GM23338 (cell line): Measurements from ENCODE around the gene GRIA1. TPM values are rescaled to one million over a fixed set of nuclear protein-coding genes. Genes with fewer than 3 reads are reported as not detected.

Experiments used
- ATAC-seq: fragments of 200-7000 bp; cut with Tn5 transposase; 3 replicates; pipeline ENCODE4 v1.9.1; 2020
- DNase-seq: peaks from one replicate; pipeline ENCODE4 v3.0.0-alpha.2; 2015; ENCODE audit warnings: low spot score
- H2AFZ ChIP-seq: fragments of 200-600 bp; sonication (generic); 2 replicates; pipeline ENCODE4 v1.8.0; 2016; ENCODE audit warnings: antibody characterized with exemption, mild to moderate bottlenecking, moderate library complexity
- H3F3A ChIP-seq: fragments of 200-600 bp; sonication (generic); replicated peaks from 2 replicates; pipeline ENCODE4 v1.8.0; 2017; ENCODE audit warnings: antibody characterized with exemption, mixed run types, low read depth
- H3K27ac ChIP-seq: fragments of 200-600 bp; sonication (generic); 2 replicates; pipeline ENCODE4 v1.6.1; 2016; ENCODE audit warnings: low read depth
- H3K27me3 ChIP-seq: fragments of 200-600 bp; sonication (generic); 2 replicates; pipeline ENCODE4 v1.8.0; 2016; ENCODE audit warnings: mild to moderate bottlenecking, mixed run types, moderate library complexity; ENCODE audit not compliant: insufficient read depth
- H3K36me3 ChIP-seq: fragments of 200-600 bp; sonication (generic); 2 replicates; pipeline ENCODE4 v1.8.0; 2016; ENCODE audit warnings: mild to moderate bottlenecking; ENCODE audit not compliant: insufficient read depth
- H3K4me1 ChIP-seq: fragments of 200-600 bp; sonication (generic); 2 replicates; pipeline ENCODE4 v1.8.0; 2016; ENCODE audit warnings: mild to moderate bottlenecking, moderate library complexity; ENCODE audit not compliant: insufficient read depth
- H3K4me2 ChIP-seq: fragments of 200-600 bp; sonication (generic); 2 replicates; pipeline ENCODE4 v1.7.1; 2017; ENCODE audit warnings: mixed run types
- H3K4me3 ChIP-seq: fragments of 200-600 bp; sonication (generic); 2 replicates; pipeline ENCODE4 v1.6.1; 2016; ENCODE audit warnings: mixed run types
- H3K79me2 ChIP-seq: fragments of 200-600 bp; sonication (generic); replicated peaks from 2 replicates; pipeline ENCODE4 v1.8.0; 2017; ENCODE audit warnings: mild to moderate bottlenecking; ENCODE audit not compliant: insufficient read depth
- H3K9me2 ChIP-seq: fragments of 200-600 bp; sonication (generic); 2 replicates; pipeline ENCODE4 v1.8.0; 2017; ENCODE audit not compliant: insufficient read depth
- H4K20me1 ChIP-seq: fragments of 200-600 bp; sonication (generic); replicated peaks from 2 replicates; pipeline ENCODE4 v1.8.0; 2017; ENCODE audit warnings: mild to moderate bottlenecking; ENCODE audit not compliant: insufficient read depth
- H3K27ac Mint-ChIP-seq: 2 replicates; pipeline ENCODE4 v1.8.0; 2020; ENCODE audit warnings: inconsistent platforms, mild to moderate bottlenecking, moderate library complexity, mixed read lengths
- H3K27me3 Mint-ChIP-seq: 3 replicates; pipeline ENCODE4 v1.8.0; 2022; ENCODE audit warnings: low read depth, mild to moderate bottlenecking, moderate library complexity, mixed read lengths, inconsistent platforms; ENCODE audit not compliant: insufficient read depth, poor library complexity
- H3K36me3 Mint-ChIP-seq: 3 replicates; pipeline ENCODE4 v1.8.0; 2021; ENCODE audit warnings: low read depth, mild to moderate bottlenecking, inconsistent platforms, moderate library complexity, mixed read lengths
- H3K4me1 Mint-ChIP-seq: 3 replicates; pipeline ENCODE4 v1.8.0; 2020; ENCODE audit warnings: mild to moderate bottlenecking, inconsistent platforms, mixed read lengths
- H3K4me3 Mint-ChIP-seq: 3 replicates; pipeline ENCODE4 v1.8.0; 2021; ENCODE audit warnings: moderate library complexity, mild to moderate bottlenecking, inconsistent platforms, mixed read lengths
- H3K9me3 Mint-ChIP-seq: 3 replicates; pipeline ENCODE4 v1.8.0; 2020; ENCODE audit warnings: moderate library complexity, mild to moderate bottlenecking, inconsistent platforms, mixed read lengths
- CREB1 ChIP-seq: fragments of 250-450 bp; sonication (Bioruptor Pico); IDR thresholded peaks from 2 replicates; pipeline ENCODE4 v1.5.0; 2020; ENCODE audit warnings: low read depth, mild to moderate bottlenecking, moderate library complexity
- CTCF ChIP-seq, 2 experiments: fragments of 200-600 bp in 1 of 2; sonication (generic) in 1 of 2; conservative IDR thresholded peaks; 2 replicates each; pipeline versions ENCODE4 v1.5.1 to v1.6.1; 2016 to 2017; ENCODE audit warnings: antibody characterized with exemption in 2 of 2, low read depth in 2 of 2, mild to moderate bottlenecking in 2 of 2, moderate library complexity in 1 of 2
- ETS1 ChIP-seq: IDR thresholded peaks from 2 replicates; pipeline ENCODE4 v1.6.1; 2016; ENCODE audit warnings: antibody characterized with exemption
- EZH2 ChIP-seq: fragments of 200-600 bp; sonication (generic); IDR thresholded peaks from one replicate; pipeline ENCODE4 v1.8.0; 2017; ENCODE audit warnings: antibody characterized with exemption, mild to moderate bottlenecking, low read depth; ENCODE audit not compliant: unreplicated experiment
- JUNB ChIP-seq: IDR thresholded peaks from one replicate; pipeline ENCODE4 v1.6.1; 2016; ENCODE audit warnings: antibody characterized with exemption; ENCODE audit not compliant: unreplicated experiment
- ZNF331 ChIP-seq: fragments of 250-450 bp; sonication (Bioruptor Pico); IDR thresholded peaks from 2 replicates; pipeline ENCODE4 v1.5.0; 2020; ENCODE audit warnings: low read depth, mild to moderate bottlenecking, moderate library complexity
- polyA plus RNA-seq: library from polyadenylated mRNA; unstranded; fragments of >200 nt; fragmentation: Nextera tagmentation; extraction: Ambion mirVana; gene quantifications from 2 replicates; pipeline ENCODE4 v1.2.1, GENCODE V29; 2016
- total RNA-seq: library from RNA; depleted of rRNA; stranded (reverse); fragments of >200 nt; shearing (Covaris generic); gene quantifications from 2 replicates; pipeline ENCODE4 v1.2.3, GENCODE V29; 2014
- TF ChIP-seq, protein P1 (sequence below): IDR thresholded peaks from one replicate; pipeline ENCODE4 v1.6.1; 2018; ENCODE audit warnings: antibody characterized with exemption; ENCODE audit not compliant: unreplicated experiment
- TF ChIP-seq, protein P2 (sequence below): fragments of 250-450 bp; sonication (Bioruptor Pico); IDR thresholded peaks from 2 replicates; pipeline ENCODE4 v1.5.0; 2020; ENCODE audit warnings: mild to moderate bottlenecking, moderate library complexity

Gene GRIA1
- total and polyA plus RNA-seq, 2 experiments from 2014 or later = 1.0 to 1.7 TPM

DNA sequence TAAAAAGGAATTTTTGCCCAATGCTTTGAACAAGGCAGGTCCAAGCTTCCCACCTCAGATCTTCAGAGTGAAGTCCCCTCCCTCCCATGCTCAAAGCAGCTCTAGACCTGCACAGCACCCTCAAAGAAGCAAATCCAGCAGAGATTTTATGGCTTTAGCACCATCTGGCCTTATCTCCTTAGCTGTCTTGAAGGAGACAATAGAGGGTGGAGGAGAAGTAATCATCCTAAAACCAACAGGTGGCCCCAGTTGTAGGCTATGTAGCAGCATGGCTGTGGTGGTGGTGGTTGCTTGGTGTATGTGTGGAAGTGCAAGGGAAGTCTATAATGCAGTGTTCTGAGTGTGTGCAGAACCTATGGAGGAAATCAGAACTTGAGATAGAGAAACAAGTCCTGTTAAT lies 140.1 kb downstream of the GRIA1 start:
- no peaks in the 10 kb centered on the region for H4K20me1 ChIP-seq
- DNase-seq (no peak), ATAC-seq (no peak)
- no peaks in the 10 kb centered on the region for H3K9me3 Mint-ChIP-seq
- H3K27me3 ChIP-seq = no peaks in the 10 kb centered on the region
- no peaks in the 10 kb centered on the region for H3K36me3 ChIP-seq
- H3K4me3 Mint-ChIP-seq = no peak overlapping the region
- H3K4me1 ChIP-seq = peaks cover 27% of the 10 kb centered on the region
- H3K4me1 Mint-ChIP-seq = peaks cover 15% of the 10 kb centered on the region
- H3K36me3 Mint-ChIP-seq = no peaks in the 10 kb centered on the region
- H3K27ac Mint-ChIP-seq = no peak overlapping the region
- H3K79me2 ChIP-seq = no peaks in the 10 kb centered on the region
- TF ChIP-seq, protein P1, sequence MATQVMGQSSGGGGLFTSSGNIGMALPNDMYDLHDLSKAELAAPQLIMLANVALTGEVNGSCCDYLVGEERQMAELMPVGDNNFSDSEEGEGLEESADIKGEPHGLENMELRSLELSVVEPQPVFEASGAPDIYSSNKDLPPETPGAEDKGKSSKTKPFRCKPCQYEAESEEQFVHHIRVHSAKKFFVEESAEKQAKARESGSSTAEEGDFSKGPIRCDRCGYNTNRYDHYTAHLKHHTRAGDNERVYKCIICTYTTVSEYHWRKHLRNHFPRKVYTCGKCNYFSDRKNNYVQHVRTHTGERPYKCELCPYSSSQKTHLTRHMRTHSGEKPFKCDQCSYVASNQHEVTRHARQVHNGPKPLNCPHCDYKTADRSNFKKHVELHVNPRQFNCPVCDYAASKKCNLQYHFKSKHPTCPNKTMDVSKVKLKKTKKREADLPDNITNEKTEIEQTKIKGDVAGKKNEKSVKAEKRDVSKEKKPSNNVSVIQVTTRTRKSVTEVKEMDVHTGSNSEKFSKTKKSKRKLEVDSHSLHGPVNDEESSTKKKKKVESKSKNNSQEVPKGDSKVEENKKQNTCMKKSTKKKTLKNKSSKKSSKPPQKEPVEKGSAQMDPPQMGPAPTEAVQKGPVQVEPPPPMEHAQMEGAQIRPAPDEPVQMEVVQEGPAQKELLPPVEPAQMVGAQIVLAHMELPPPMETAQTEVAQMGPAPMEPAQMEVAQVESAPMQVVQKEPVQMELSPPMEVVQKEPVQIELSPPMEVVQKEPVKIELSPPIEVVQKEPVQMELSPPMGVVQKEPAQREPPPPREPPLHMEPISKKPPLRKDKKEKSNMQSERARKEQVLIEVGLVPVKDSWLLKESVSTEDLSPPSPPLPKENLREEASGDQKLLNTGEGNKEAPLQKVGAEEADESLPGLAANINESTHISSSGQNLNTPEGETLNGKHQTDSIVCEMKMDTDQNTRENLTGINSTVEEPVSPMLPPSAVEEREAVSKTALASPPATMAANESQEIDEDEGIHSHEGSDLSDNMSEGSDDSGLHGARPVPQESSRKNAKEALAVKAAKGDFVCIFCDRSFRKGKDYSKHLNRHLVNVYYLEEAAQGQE = no peak
- TF ChIP-seq JUNB = no peak
- TF ChIP-seq ZNF331 (CRISPR knock-in tag) = no peak
- TF ChIP-seq EZH2 = no peak
- no peak for TF ChIP-seq CTCF (conservative IDR thresholded peaks at IDR 0.05; ENCODE audit: low read depth in 2 of 2)
- no peak for TF ChIP-seq ETS1
- TF ChIP-seq, protein P2, sequence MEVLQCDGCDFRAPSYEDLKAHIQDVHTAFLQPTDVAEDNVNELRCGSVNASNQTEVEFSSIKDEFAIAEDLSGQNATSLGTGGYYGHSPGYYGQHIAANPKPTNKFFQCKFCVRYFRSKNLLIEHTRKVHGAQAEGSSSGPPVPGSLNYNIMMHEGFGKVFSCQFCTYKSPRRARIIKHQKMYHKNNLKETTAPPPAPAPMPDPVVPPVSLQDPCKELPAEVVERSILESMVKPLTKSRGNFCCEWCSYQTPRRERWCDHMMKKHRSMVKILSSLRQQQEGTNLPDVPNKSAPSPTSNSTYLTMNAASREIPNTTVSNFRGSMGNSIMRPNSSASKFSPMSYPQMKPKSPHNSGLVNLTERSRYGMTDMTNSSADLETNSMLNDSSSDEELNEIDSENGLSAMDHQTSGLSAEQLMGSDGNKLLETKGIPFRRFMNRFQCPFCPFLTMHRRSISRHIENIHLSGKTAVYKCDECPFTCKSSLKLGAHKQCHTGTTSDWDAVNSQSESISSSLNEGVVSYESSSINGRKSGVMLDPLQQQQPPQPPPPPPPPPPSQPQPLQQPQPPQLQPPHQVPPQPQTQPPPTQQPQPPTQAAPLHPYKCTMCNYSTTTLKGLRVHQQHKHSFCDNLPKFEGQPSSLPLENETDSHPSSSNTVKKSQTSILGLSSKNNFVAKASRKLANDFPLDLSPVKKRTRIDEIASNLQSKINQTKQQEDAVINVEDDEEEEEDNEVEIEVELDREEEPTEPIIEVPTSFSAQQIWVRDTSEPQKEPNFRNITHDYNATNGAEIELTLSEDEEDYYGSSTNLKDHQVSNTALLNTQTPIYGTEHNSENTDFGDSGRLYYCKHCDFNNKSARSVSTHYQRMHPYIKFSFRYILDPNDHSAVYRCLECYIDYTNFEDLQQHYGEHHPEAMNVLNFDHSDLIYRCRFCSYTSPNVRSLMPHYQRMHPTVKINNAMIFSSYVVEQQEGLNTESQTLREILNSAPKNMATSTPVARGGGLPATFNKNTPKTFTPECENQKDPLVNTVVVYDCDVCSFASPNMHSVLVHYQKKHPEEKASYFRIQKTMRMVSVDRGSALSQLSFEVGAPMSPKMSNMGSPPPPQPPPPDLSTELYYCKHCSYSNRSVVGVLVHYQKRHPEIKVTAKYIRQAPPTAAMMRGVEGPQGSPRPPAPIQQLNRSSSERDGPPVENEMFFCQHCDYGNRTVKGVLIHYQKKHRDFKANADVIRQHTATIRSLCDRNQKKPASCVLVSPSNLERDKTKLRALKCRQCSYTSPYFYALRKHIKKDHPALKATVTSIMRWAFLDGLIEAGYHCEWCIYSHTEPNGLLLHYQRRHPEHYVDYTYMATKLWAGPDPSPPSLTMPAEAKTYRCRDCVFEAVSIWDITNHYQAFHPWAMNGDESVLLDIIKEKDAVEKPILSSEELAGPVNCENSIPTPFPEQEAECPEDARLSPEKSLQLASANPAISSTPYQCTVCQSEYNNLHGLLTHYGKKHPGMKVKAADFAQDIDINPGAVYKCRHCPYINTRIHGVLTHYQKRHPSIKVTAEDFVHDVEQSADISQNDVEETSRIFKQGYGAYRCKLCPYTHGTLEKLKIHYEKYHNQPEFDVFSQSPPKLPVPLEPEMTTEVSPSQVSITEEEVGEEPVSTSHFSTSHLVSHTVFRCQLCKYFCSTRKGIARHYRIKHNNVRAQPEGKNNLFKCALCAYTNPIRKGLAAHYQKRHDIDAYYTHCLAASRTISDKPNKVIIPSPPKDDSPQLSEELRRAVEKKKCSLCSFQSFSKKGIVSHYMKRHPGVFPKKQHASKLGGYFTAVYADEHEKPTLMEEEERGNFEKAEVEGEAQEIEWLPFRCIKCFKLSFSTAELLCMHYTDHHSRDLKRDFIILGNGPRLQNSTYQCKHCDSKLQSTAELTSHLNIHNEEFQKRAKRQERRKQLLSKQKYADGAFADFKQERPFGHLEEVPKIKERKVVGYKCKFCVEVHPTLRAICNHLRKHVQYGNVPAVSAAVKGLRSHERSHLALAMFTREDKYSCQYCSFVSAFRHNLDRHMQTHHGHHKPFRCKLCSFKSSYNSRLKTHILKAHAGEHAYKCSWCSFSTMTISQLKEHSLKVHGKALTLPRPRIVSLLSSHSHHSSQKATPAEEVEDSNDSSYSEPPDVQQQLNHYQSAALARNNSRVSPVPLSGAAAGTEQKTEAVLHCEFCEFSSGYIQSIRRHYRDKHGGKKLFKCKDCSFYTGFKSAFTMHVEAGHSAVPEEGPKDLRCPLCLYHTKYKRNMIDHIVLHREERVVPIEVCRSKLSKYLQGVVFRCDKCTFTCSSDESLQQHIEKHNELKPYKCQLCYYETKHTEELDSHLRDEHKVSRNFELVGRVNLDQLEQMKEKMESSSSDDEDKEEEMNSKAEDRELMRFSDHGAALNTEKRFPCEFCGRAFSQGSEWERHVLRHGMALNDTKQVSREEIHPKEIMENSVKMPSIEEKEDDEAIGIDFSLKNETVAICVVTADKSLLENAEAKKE (CRISPR knock-in tag) = no peak
- TF ChIP-seq CREB1 (CRISPR knock-in tag) = no peak
- no peaks in the 10 kb centered on the region for H3F3A ChIP-seq
- peaks cover 6% of the 10 kb centered on the region for H3K27me3 Mint-ChIP-seq
- H3K9me2 ChIP-seq = peaks cover 11% of the 10 kb centered on the region; the same call in 1 of the 2 replicates
- no peak overlapping the region for H2AFZ ChIP-seq
- no peak overlapping the region for H3K27ac ChIP-seq
- no peak overlapping the region for H3K4me2 ChIP-seq
- no peak overlapping the region for H3K4me3 ChIP-seq
